HepG2 (cell line): Measurements from ENCODE around the gene COG5. TPM values are rescaled to one million over a fixed set of nuclear protein-coding genes. Genes with fewer than 3 reads are reported as not detected.

ENCODE experiments used
- ATRX ChIP-seq: sonication (generic); formaldehyde crosslinking; IDR thresholded peaks from 2 replicates; pipeline ENCODE4 v1.4.0; 2020; ENCODE audit warnings: missing genetic modification reagents, borderline replicate concordance
- BCL6 ChIP-seq: IDR thresholded peaks from 2 replicates; pipeline ENCODE4 v1.6.1; 2016; ENCODE audit warnings: missing genetic modification reagents, missing compliant biosample characterization
- DMAP1 ChIP-seq: IDR thresholded peaks from 2 replicates; pipeline ENCODE4 v1.6.1; 2016
- DR1 ChIP-seq: sonication (generic); formaldehyde crosslinking; IDR thresholded peaks from 2 replicates; pipeline ENCODE4 v1.8.0; 2021; ENCODE audit warnings: mild to moderate bottlenecking, missing genetic modification reagents, inconsistent platforms
- GMEB1 ChIP-seq: sonication (generic); formaldehyde crosslinking; IDR thresholded peaks from 2 replicates; pipeline ENCODE4 v1.5.1; 2020; ENCODE audit warnings: missing genetic modification reagents, mild to moderate bottlenecking, borderline replicate concordance
- KAT7 ChIP-seq: IDR thresholded peaks from 2 replicates; pipeline ENCODE4 v1.6.1; 2018; ENCODE audit warnings: borderline replicate concordance, missing compliant biosample characterization
- KAT8 ChIP-seq: IDR thresholded peaks from 2 replicates; pipeline ENCODE4 v1.6.1; 2016; ENCODE audit warnings: missing genetic modification reagents, missing compliant biosample characterization
- MED1 ChIP-seq: sonication (generic); formaldehyde crosslinking; IDR thresholded peaks from 2 replicates; pipeline ENCODE4 v1.4.0; 2020; ENCODE audit warnings: missing genetic modification reagents
- MLX ChIP-seq: IDR thresholded peaks from 2 replicates; pipeline ENCODE4 v1.6.1; 2016
- POLR2AphosphoS5 ChIP-seq: IDR thresholded peaks from 2 replicates; pipeline ENCODE4 v1.6.1; 2012; ENCODE audit warnings: low read depth, low read length
- RFX3 ChIP-seq: IDR thresholded peaks from 2 replicates; pipeline ENCODE4 v1.6.1; 2016; ENCODE audit warnings: missing biosample characterization, missing genetic modification reagents
- RFX5 ChIP-seq: IDR thresholded peaks from 2 replicates; pipeline ENCODE4 v1.6.1; 2011; ENCODE audit warnings: low read depth, low read length, improper control_type of control experiment
- TBP ChIP-seq: sonication (generic); formaldehyde crosslinking; IDR thresholded peaks from 2 replicates; pipeline ENCODE4 v1.5.0; 2020; ENCODE audit warnings: missing genetic modification reagents
- THAP11 ChIP-seq: IDR thresholded peaks from 2 replicates; pipeline ENCODE4 v1.6.1; 2016; ENCODE audit warnings: missing biosample characterization, missing genetic modification reagents
- TOPORS ChIP-seq: sonication (generic); formaldehyde crosslinking; IDR thresholded peaks from 2 replicates; pipeline ENCODE4 v1.8.0; 2023; ENCODE audit warnings: mild to moderate bottlenecking, missing genetic modification reagents
- TP53 ChIP-seq: sonication (generic); formaldehyde crosslinking; conservative IDR thresholded peaks from 2 replicates; pipeline ENCODE4 v1.4.0; 2020; ENCODE audit warnings: missing genetic modification reagents
- ZMYM2 ChIP-seq: sonication (generic); formaldehyde crosslinking; IDR thresholded peaks from 2 replicates; pipeline ENCODE4 v1.8.0; 2022; ENCODE audit warnings: mild to moderate bottlenecking, missing genetic modification reagents
- ZNF446 ChIP-seq: sonication (generic); formaldehyde crosslinking; IDR thresholded peaks from 2 replicates; pipeline ENCODE4 v1.5.0; 2020; ENCODE audit warnings: mild to moderate bottlenecking, missing genetic modification reagents
- ZNF558 ChIP-seq: sonication (generic); formaldehyde crosslinking; IDR thresholded peaks from 2 replicates; pipeline ENCODE4 v1.9.0; 2022; ENCODE audit warnings: mild to moderate bottlenecking, missing genetic modification reagents, borderline replicate concordance
- ZNF678 ChIP-seq: sonication (generic); formaldehyde crosslinking; IDR thresholded peaks from 2 replicates; pipeline ENCODE4 v1.4.0; 2020; ENCODE audit warnings: mild to moderate bottlenecking, missing genetic modification reagents
- polyA plus RNA-seq, 8 experiments: library from polyadenylated mRNA; depleted of rRNA in 3 of 8; stranded (reverse) in 7 of 8; unstranded in 1 of 8; fragments of >200 nt; fragmentation: Illumina TruSeq in 4 of 8; extraction: Trizol in 4 of 8; gene quantifications; 2 replicates each; pipeline versions ENCODE4 v1.2.1 to v1.2.3, GENCODE V29; 2011 to 2016; ENCODE audit warnings: low read depth in 4 of 8, missing spikeins in 1 of 8, mixed read lengths in 1 of 8; ENCODE audit not compliant: insufficient read depth in 1 of 8
- total RNA-seq, 5 experiments: library from RNA; depleted of rRNA; stranded (reverse); fragments of >200 nt; fragmentation: Illumina TruSeq; extraction: Trizol; gene quantifications; 2 replicates each; pipeline ENCODE4 v1.2.3, GENCODE V29; 2016; ENCODE audit warnings: low read depth in 1 of 5
- TF ChIP-seq, protein P1 (sequence below): sonication (generic); formaldehyde crosslinking; IDR thresholded peaks from 2 replicates; pipeline ENCODE4 v1.5.0; 2020; ENCODE audit warnings: mild to moderate bottlenecking, missing genetic modification reagents
- TF ChIP-seq, protein P2 (sequence below): sonication (generic); formaldehyde crosslinking; IDR thresholded peaks from 2 replicates; pipeline ENCODE4 v1.5.1; 2020; ENCODE audit warnings: missing genetic modification reagents, mild to moderate bottlenecking, borderline replicate concordance
- TF ChIP-seq, protein P3 (sequence below): sonication (generic); formaldehyde crosslinking; IDR thresholded peaks from 2 replicates; pipeline ENCODE4 v1.5.1; 2020; ENCODE audit warnings: missing genetic modification reagents, mild to moderate bottlenecking, borderline replicate concordance

The COG5 gene
- total and polyA plus RNA-seq, 2 of the 13 experiments (the other 11 are each of a cell fraction or from before 2014, with no cell fraction given) = 20.4 to 31.3 TPM

DNA sequence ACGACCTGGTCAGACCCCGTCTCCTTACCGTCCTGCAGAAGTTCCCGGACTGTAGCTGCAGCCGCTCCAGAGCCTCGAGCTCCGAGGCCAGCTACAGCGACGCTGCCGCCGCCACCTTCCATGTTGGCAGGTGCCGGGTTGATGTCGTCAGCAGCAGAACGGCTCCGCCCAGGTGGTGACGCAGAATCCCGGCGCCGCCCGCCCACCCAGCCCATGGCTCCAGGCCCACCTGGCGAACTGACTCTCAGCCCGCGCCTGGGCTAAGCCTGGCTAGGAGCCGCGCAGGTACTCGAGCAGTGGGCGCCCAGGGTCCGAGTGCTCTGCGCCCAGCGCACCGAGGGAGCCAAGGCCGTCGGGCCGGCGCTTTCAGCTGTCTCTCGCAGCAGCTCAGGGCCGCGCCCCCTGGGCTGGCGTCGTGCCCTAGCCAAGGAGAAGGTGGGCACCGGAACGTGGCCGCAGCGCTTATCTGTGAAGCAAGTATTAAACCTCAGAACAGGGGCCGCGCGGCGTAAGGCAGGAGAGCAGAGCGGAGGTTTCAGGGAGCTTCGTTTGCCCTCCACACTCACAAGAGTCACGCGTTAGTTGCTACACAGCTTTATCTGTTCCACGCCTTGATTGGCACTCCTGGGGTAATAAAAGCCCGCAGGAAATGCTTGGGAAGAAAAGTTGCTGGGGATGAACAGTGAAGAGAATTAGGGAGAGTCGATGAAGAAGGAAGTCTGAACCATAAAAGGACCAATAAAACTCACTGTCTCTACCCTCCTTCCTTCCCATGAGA, at the start of gene COG5, which contains the start of gene DUS4L (continued):
- TF ChIP-seq MLX (CRISPR knock-in tag) (0 out of 2 replicates have a peak, but pooled peaks have one; percentile 33), ZNF678 (peak; percentile 73; the same call in 1 of the 2 replicates), TOPORS (peak; percentile 83), MED1 (CRISPR knock-in tag) (peak; percentile 74), KAT8 (CRISPR knock-in tag) (peak; percentile 97), ZNF558 (CRISPR knock-in tag) (no peak), RFX5 (no peak), DR1 (CRISPR knock-in tag) (peak; percentile 78; the same call in 1 of the 2 replicates), RFX3 (CRISPR knock-in tag) (no peak), ATRX (CRISPR knock-in tag) (no peak), ZMYM2 (CRISPR knock-in tag) (no peak), TBP (CRISPR knock-in tag) (no peak), GMEB1 (CRISPR knock-in tag) (peak; percentile 69; the same call in 1 of the 2 replicates), DMAP1 (peak; percentile 94), BCL6 (CRISPR knock-in tag) (peak; percentile 30; the same call in 1 of the 2 replicates), ZNF446 (CRISPR knock-in tag) (peak; percentile 87), POLR2AphosphoS5 (peak; percentile 92), THAP11 (CRISPR knock-in tag) (peak; percentile 88), TP53 (CRISPR knock-in tag) (0 out of 2 replicates have a peak, but pooled peaks have one; percentile 9), KAT7 (CRISPR knock-in tag) (peak; percentile 77; the same call in 1 of the 2 replicates)
- TF ChIP-seq, protein P1, sequence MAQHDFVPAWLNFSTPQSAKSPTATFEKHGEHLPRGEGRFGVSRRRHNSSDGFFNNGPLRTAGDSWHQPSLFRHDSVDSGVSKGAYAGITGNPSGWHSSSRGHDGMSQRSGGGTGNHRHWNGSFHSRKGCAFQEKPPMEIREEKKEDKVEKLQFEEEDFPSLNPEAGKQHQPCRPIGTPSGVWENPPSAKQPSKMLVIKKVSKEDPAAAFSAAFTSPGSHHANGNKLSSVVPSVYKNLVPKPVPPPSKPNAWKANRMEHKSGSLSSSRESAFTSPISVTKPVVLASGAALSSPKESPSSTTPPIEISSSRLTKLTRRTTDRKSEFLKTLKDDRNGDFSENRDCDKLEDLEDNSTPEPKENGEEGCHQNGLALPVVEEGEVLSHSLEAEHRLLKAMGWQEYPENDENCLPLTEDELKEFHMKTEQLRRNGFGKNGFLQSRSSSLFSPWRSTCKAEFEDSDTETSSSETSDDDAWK (CRISPR knock-in tag) = no peak
- TF ChIP-seq, protein P2, sequence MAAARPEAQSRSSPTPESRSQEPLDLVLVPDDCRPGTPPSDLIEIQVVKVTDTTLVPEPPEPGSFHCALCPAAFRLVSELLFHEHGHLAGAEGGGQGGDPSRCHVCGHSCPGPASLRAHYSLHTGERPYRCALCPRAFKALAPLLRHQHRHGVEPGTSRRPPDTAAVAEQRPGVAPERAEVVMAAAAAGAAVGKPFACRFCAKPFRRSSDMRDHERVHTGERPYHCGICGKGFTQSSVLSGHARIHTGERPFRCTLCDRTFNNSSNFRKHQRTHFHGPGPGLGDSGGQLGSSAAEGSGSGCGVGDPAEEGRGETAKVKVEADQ (CRISPR knock-in tag) = 0 out of 2 replicates have a peak, but pooled peaks have one; percentile 39
- TF ChIP-seq, protein P3, sequence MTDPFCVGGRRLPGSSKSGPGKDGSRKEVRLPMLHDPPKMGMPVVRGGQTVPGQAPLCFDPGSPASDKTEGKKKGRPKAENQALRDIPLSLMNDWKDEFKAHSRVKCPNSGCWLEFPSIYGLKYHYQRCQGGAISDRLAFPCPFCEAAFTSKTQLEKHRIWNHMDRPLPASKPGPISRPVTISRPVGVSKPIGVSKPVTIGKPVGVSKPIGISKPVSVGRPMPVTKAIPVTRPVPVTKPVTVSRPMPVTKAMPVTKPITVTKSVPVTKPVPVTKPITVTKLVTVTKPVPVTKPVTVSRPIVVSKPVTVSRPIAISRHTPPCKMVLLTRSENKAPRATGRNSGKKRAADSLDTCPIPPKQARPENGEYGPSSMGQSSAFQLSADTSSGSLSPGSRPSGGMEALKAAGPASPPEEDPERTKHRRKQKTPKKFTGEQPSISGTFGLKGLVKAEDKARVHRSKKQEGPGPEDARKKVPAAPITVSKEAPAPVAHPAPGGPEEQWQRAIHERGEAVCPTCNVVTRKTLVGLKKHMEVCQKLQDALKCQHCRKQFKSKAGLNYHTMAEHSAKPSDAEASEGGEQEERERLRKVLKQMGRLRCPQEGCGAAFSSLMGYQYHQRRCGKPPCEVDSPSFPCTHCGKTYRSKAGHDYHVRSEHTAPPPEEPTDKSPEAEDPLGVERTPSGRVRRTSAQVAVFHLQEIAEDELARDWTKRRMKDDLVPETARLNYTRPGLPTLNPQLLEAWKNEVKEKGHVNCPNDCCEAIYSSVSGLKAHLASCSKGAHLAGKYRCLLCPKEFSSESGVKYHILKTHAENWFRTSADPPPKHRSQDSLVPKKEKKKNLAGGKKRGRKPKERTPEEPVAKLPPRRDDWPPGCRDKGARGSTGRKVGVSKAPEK = peak; percentile 23; the same call in 1 of the 2 replicates
